Tibial nerve (tissue), 4 donors: Measurements from ENCODE around the gene STARD13. TPM values are rescaled to one million over a fixed set of nuclear protein-coding genes. Genes with fewer than 3 reads are reported as not detected.

Experiments
- DNase-seq, 2 donors: peaks; one replicate each; pipeline ENCODE4 v3.0.0-alpha.2; 2019; ENCODE audit warnings: low spot score in 2 of 2
- H3K27ac ChIP-seq, 4 donors: fragments of 200-600 bp; sonication (generic) in 3 of 4; one replicate each; pipeline ENCODE4 v1.5.1; 2017 to 2019; ENCODE audit warnings: mild to moderate bottlenecking in 1 of 4
- H3K27me3 ChIP-seq, 2 donors: fragments of 200-600 bp; sonication (generic) in 1 of 2; one replicate each; pipeline versions ENCODE4 v1.5.1 to v1.6.0; 2017 to 2019
- H3K36me3 ChIP-seq, 3 donors: fragments of 200-600 bp; sonication (generic); one replicate each; pipeline ENCODE4 v1.5.1; 2018 to 2019
- H3K4me1 ChIP-seq, 4 donors: fragments of 200-600 bp; sonication (generic) in 3 of 4; one replicate each; pipeline ENCODE4 v1.5.1; 2017 to 2019
- H3K4me3 ChIP-seq, 4 donors: fragments of 200-600 bp; sonication (generic) in 3 of 4; one replicate each; pipeline ENCODE4 v1.5.1; 2017 to 2019; ENCODE audit warnings: mild to moderate bottlenecking in 1 of 4, moderate library complexity in 1 of 4
- H3K9me3 ChIP-seq, 4 donors: fragments of 200-600 bp; sonication (generic) in 3 of 4; one replicate each; pipeline ENCODE4 v1.5.1; 2017 to 2019
- EP300 ChIP-seq, 2 donors: sonication (generic); formaldehyde crosslinking; IDR thresholded peaks; one replicate each; pipeline ENCODE4 v1.6.1; 2017; ENCODE audit warnings: antibody characterized with exemption in 2 of 2, mild to moderate bottlenecking in 1 of 2
- POLR2A ChIP-seq, 2 donors: fragments of 450-650 bp; IDR thresholded peaks; one replicate each; pipeline ENCODE4 v1.6.1; 2017; ENCODE audit warnings: antibody characterized with exemption in 2 of 2, mild to moderate bottlenecking in 2 of 2, moderate library complexity in 2 of 2
- WGBS, 2 donors: methylation state at CpG; one replicate each; pipeline ENCODE4 v1.1.5; 2018; 5-methylcytosine and 5-hydroxymethylcytosine counted together
- total RNA-seq, 4 donors: library from RNA; depleted of rRNA; stranded (reverse); fragments of >200 nt; gene quantifications; one replicate each; pipeline ENCODE4 v1.1.0, GENCODE V29; 2016
- TF ChIP-seq, protein P1 (sequence below), 5 experiments: fragments of 200-600 bp in 3 of 5; fragments of 450-650 bp in 2 of 5; sonication (generic) in 3 of 5; IDR thresholded peaks; one replicate each; pipeline ENCODE4 v1.5.1; 2016 to 2019; ENCODE audit warnings: antibody characterized with exemption in 5 of 5, mild to moderate bottlenecking in 3 of 5, moderate library complexity in 2 of 5

The STARD13 gene
- total RNA-seq, 4 donors from 2014 or later: 52.7 to 125 (median 80.0) TPM

DNA sequence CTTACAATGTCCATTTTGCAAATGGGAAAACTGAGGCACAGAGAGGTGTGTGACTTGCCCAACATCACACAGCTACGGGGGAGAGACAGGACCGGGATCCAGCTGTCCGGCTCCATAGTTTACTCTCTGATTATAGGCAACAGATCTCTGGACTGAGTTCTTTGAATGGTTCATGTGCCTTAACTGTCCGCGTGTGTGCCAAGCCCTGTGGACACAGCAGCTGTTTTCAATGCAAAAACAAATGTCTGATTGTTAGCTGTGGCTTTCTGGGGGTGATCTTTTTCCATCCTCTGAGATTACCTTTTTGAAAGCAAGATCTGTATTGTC, 175.2 kb downstream of the STARD13 start:
- TF ChIP-seq EP300 (IDR thresholded peaks at IDR 0.05) (no peak), POLR2A (IDR thresholded peaks at IDR 0.05) (no peak)
- TF ChIP-seq, protein P1, sequence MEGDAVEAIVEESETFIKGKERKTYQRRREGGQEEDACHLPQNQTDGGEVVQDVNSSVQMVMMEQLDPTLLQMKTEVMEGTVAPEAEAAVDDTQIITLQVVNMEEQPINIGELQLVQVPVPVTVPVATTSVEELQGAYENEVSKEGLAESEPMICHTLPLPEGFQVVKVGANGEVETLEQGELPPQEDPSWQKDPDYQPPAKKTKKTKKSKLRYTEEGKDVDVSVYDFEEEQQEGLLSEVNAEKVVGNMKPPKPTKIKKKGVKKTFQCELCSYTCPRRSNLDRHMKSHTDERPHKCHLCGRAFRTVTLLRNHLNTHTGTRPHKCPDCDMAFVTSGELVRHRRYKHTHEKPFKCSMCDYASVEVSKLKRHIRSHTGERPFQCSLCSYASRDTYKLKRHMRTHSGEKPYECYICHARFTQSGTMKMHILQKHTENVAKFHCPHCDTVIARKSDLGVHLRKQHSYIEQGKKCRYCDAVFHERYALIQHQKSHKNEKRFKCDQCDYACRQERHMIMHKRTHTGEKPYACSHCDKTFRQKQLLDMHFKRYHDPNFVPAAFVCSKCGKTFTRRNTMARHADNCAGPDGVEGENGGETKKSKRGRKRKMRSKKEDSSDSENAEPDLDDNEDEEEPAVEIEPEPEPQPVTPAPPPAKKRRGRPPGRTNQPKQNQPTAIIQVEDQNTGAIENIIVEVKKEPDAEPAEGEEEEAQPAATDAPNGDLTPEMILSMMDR (IDR thresholded peaks at IDR 0.05): no peak
- no peak overlapping the region for H3K4me3 ChIP-seq
- H3K36me3 ChIP-seq: peaks cover 0 to 72% (median 6%) of the 10 kb centered on the region in 3 donors
- peak overlapping the region in 3 of 4 donors; percentile 45 to 81 (median 79) for H3K27ac ChIP-seq
- no peak for DNase-seq
- peaks cover 0 to 76% (median 40%) of the 10 kb centered on the region in 4 donors for H3K4me1 ChIP-seq
- 53 to 54% methylated on average over 5 of the region's 5 CpGs for WGBS, 2 donors
- no peaks in the 10 kb centered on the region for H3K9me3 ChIP-seq
- H3K27me3 ChIP-seq: no peaks in the 10 kb centered on the region

DNA sequence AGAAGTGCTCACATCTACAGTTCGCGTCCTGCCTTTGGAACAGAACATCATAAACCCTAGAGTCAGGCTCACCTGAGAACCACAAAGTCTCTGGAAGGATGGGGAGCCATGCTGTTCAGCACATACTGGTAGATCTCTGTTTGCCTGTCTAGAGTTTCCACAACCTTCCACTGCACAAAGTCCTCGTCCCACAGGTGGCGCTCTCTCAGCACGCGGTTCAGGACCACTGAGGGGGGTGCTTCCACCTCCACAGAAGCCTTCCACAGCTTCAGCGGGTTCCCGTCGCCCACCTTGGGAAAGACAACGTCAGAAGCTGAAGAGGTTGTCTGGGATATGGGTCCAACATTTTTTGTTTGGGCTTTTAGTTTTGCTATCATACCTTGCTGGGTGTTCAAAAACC, 175.8 kb downstream of the STARD13 start:
- peaks cover 0 to 73% (median 40%) of the 10 kb centered on the region in 4 donors for H3K4me1 ChIP-seq
- no peak for DNase-seq
- no peak overlapping the region for H3K4me3 ChIP-seq
- 66 to 80% methylated on average over 10 of the region's 10 CpGs for WGBS, 2 donors
- peaks cover 0 to 72% (median 6%) of the 10 kb centered on the region in 3 donors for H3K36me3 ChIP-seq
- TF ChIP-seq, protein P1 (IDR thresholded peaks at IDR 0.05): no peak
- no peak for TF ChIP-seq POLR2A (IDR thresholded peaks at IDR 0.05)
- no peak for TF ChIP-seq EP300 (IDR thresholded peaks at IDR 0.05)
- H3K27ac ChIP-seq: peak overlapping the region in 3 of 4 donors; percentile 40 to 81 (median 79)
- H3K9me3 ChIP-seq: no peaks in the 10 kb centered on the region
- H3K27me3 ChIP-seq: no peaks in the 10 kb centered on the region

DNA sequence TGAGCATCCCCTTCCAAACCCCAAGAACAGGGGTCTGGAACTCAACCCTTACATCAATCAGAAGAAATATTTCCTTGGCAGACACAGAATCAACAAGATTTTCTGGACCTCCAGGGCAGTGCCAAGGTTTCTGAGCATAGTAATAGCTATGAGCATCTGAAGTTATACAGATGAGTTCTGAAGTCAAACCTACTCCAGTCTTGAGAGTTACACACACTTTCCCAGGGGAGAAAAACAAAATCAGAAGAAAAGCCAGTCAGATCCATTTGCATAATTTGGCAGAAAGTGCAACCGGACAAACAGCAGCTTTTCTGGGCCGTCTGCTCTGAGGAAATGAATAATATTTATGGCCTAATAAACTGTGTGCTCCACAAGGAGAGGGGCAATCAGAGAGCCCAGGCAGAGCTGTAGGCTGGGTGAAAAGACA, 176.3 kb downstream of the STARD13 start:
- H3K9me3 ChIP-seq: no peaks in the 10 kb centered on the region
- no peak overlapping the region for H3K4me3 ChIP-seq
- H3K27ac ChIP-seq: peak overlapping the region in 3 of 4 donors; percentile 40 to 81 (median 79)
- 30 to 34% methylated on average over 2 of the region's 2 CpGs for WGBS, 2 donors
- H3K36me3 ChIP-seq: peaks cover 0 to 72% (median 6%) of the 10 kb centered on the region in 3 donors
- no peak for DNase-seq
- H3K4me1 ChIP-seq: peaks cover 0 to 70% (median 40%) of the 10 kb centered on the region in 4 donors
- TF ChIP-seq, protein P1 (IDR thresholded peaks at IDR 0.05): no peak
- TF ChIP-seq EP300 (IDR thresholded peaks at IDR 0.05) (no peak), POLR2A (IDR thresholded peaks at IDR 0.05) (no peak)
- no peaks in the 10 kb centered on the region for H3K27me3 ChIP-seq

DNA sequence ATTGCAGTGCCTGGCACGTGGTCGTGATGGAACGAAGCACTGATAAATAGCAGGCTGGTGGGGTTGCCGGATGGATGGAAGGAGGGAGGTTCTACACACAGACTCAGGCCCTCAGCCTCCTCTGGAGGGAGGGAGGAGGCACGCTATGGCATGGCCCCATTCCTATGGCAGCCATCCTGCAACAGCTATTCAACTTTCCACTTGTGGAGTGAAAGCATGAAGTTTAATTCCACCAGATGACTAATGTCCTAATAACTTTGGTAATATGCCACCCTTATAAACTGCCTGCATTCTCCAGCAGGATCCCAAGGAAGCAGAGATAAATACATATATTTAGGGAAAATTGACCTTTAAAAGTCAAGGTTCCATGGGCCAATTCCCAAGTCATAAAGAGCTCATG, 176.9 kb downstream of the STARD13 start:
- H3K27ac ChIP-seq: peak overlapping the region in 2 of 4 donors; percentile 79 to 81
- peaks cover 0 to 74% (median 6%) of the 10 kb centered on the region in 3 donors for H3K36me3 ChIP-seq
- H3K4me1 ChIP-seq: peaks cover 0 to 66% (median 40%) of the 10 kb centered on the region in 4 donors

GRCh38 chr13:33107361-33107760, 178.2 kb downstream of the STARD13 start:
- peaks cover 0 to 73% (median 6%) of the 10 kb centered on the region in 3 donors for H3K36me3 ChIP-seq

More for the DNA sequence above, 176.9 kb downstream of the STARD13 start:
- TF ChIP-seq POLR2A (IDR thresholded peaks at IDR 0.05) (no peak), EP300 (IDR thresholded peaks at IDR 0.05) (no peak)
- TF ChIP-seq, protein P1 (IDR thresholded peaks at IDR 0.05): no peak
- DNase-seq: no peak
- H3K9me3 ChIP-seq: no peaks in the 10 kb centered on the region
- H3K4me3 ChIP-seq: no peak overlapping the region
- no peaks in the 10 kb centered on the region for H3K27me3 ChIP-seq
- WGBS, 2 donors: 59 to 66% methylated on average over 5 of the region's 5 CpGs

More at GRCh38 chr13:33107361-33107760, 178.2 kb downstream of the STARD13 start:
- DNase-seq: no peak
- Histone ChIP-seq H3K4me1 (peaks cover 0 to 53% (median 31%) of the 10 kb centered on the region in 4 donors), H3K27me3 (no peaks in the 10 kb centered on the region), H3K27ac (peak overlapping the region in 1 of 4 donors; percentile 17), H3K9me3 (no peaks in the 10 kb centered on the region), H3K4me3 (no peak overlapping the region)
- TF ChIP-seq POLR2A (IDR thresholded peaks at IDR 0.05) (no peak), EP300 (IDR thresholded peaks at IDR 0.05) (no peak)
- TF ChIP-seq, protein P1 (IDR thresholded peaks at IDR 0.05): no peak
- WGBS, 2 donors: 64 to 84% methylated on average over 2 of the region's 2 CpGs
